Stimulated activated effector memory CD8-positive, alpha-beta T cell treated with anti-CD3 and anti-CD28 coated beads, Interleukin-12 subunit alpha, Interleukin-12 subunit beta, amount 100 ng/mL, for 72 hours (primary cell): Measurements from ENCODE around the gene MUC20.
"Not testable (repeated sequence)": the region's sequence is repeated elsewhere in the genome, so short reads cannot be mapped to it uniquely, and the experiment has no call there.

Experiments used
- ATAC-seq: fragments of 150-1000 bp; cut with Tn5 transposase; 2 replicates; pipeline ENCODE4 v1.10.0; 2021
- DNase-seq, 2 donors: peaks; one replicate each; pipeline ENCODE4 v3.0.0; 2021 to 2022; ENCODE audit warnings: low spot score in 2 of 2
- H3K27ac Mint-ChIP-seq: one replicate; pipeline ENCODE4 v1.8.0; 2022; ENCODE audit warnings: mild to moderate bottlenecking, mixed read lengths
- H3K36me3 Mint-ChIP-seq: one replicate; pipeline ENCODE4 v1.8.0; 2022; ENCODE audit warnings: mild to moderate bottlenecking, mixed read lengths
- H3K4me1 Mint-ChIP-seq: one replicate; pipeline ENCODE4 v1.8.0; 2022; ENCODE audit warnings: mixed read lengths
- H3K4me3 Mint-ChIP-seq: one replicate; pipeline ENCODE4 v1.8.0; 2022; ENCODE audit warnings: mild to moderate bottlenecking, mixed read lengths
- H3K9me3 Mint-ChIP-seq: one replicate; pipeline ENCODE4 v1.8.0; 2022; ENCODE audit warnings: mixed read lengths

Gene MUC20

DNA sequence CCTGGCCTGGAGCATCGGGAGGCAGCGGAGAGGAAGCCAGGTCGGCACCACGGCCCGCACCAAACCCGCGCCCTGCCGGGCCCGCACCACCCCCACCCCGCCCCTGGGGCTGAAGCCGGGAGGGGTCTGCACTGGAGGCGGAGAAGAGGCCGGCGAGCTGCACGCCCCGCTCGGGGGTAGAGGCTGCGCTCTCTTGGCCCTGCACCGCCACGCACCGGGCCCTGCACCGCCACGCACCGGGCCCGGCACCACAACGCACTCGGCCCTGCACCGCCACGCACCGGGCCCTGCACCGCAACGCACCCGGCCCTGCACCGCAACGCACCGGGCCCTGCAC, 41.4 kb downstream of the MUC20 start:
- no peak for ATAC-seq
- H3K36me3 Mint-ChIP-seq: peaks cover 3% of the 10 kb centered on the region
- no peak for DNase-seq
- H3K4me1 Mint-ChIP-seq: peaks cover 6% of the 10 kb centered on the region
- no peak overlapping the region for H3K4me3 Mint-ChIP-seq
- no peaks in the 10 kb centered on the region for H3K9me3 Mint-ChIP-seq
- no peak overlapping the region for H3K27ac Mint-ChIP-seq

DNA sequence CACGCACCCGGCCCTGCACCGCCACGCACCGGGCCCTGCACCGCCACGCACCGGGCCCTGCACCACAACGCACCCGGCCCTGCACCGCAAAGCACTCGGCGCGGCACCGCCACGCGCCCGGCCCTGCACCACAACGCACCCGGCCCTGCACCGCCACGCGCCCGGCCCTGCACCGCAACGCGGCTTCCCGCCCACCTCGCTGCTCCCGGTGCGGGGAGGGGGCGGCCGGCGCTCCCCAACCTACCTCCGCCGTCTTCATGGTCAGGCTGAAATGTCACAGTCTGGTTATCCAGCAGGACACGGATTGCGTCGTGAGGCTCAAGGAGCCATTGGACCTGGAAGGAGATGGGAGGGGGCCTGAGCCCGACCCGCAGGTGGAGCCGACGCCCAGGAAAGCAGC, 41.8 kb downstream of the MUC20 start:
- no peak overlapping the region for H3K4me3 Mint-ChIP-seq
- peaks cover 4% of the 10 kb centered on the region for H3K4me1 Mint-ChIP-seq
- peaks cover 7% of the 10 kb centered on the region for H3K36me3 Mint-ChIP-seq
- ATAC-seq (no peak), DNase-seq (peak in 1 of 2 donors; percentile 41)
- no peaks in the 10 kb centered on the region for H3K9me3 Mint-ChIP-seq
- H3K27ac Mint-ChIP-seq: no peak overlapping the region

DNA sequence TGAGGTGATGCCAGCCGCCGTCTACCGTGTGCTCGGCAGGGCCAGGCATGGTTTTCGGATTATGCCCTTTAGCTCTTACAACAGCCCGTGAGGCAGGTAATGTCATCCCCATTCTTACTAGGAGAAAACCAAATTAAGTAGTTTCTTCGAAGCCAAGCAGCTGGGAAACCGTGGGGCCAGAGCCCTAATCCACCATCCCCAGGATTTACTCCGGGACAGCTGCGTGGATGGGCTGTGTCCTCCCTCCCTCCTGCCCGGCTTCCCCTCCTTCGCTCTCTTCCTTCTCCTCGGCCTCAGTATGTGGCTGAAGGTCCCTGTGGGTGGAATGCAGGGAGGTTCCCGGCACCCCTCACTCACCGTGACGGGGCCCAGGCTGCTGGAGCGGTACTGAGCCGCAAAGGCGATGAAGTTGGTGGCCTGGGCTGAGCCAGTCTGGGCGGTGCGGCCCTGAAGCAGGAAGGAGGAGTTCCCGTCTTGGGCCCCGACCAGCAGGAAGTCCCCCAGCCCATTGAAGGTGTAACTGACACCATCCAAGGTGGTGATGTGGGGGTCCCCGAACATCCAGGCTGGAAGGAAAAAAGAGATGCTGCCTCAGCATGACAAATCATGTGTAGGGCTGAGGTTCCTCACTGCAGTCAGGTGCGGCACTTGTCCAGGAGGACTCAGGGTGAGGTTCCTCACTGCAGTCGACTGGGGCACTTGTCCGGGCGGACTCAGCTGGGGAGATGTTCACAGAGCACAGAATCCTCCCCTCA, 42.5 kb downstream of the MUC20 start:
- H3K4me1 Mint-ChIP-seq: no peaks in the 10 kb centered on the region
- peaks cover 13% of the 10 kb centered on the region for H3K36me3 Mint-ChIP-seq
- ATAC-seq: no peak
- no peak overlapping the region for H3K27ac Mint-ChIP-seq
- no peaks in the 10 kb centered on the region for H3K9me3 Mint-ChIP-seq
- DNase-seq: no peak
- H3K4me3 Mint-ChIP-seq: no peak overlapping the region

DNA sequence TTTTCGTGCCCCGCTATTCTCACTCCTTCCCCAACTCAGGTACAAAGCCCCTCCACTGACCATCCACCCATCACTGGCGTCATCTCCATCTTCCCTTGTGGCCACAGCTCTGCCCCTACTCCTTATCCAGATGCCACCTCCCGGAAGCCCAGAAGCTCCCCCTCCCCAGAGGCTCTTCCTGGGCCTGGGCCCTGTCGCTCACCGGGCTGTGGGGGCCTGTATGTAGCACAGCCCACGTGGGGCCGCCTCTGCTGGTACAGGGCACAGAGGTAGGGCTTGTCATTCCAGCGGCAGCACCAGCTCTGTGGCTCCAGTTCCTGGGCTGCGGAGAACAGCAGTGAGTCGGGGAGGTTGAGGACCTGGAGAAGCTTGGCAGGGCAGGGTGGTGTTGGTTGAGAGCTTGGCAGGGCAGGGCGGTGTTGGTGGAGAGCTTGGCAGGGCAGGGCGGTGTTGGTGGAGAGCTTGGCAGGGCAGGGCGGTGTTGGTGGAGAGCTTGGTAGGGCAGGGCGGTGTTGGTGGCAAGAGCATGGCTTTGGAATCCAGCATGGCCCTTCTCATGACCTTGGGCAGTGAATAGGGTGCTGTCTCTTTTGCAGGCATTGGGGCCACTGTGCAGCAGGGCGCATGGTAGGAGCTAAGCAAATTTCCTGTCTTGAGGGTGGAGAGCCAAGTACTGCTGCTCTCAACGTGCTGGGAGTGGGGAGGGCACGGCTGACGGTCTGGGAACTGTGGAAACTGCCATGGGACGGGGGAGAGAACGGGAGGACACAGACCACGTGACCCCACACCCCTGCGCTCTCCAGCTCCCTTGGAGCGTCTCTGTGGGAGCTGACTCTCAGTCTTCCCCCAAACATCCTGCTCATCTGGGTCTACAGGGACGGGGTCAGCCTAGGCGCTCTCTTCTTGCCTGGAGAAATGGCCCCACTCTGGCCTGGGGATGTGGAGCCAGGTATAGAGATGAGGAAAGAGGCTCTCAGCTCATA, 43.4 kb downstream of the MUC20 start:
- H3K36me3 Mint-ChIP-seq: peaks cover 13% of the 10 kb centered on the region
- H3K9me3 Mint-ChIP-seq: no peaks in the 10 kb centered on the region
- no peak overlapping the region for H3K4me3 Mint-ChIP-seq
- DNase-seq (peak in 1 of 2 donors; percentile 45), ATAC-seq (no peak)
- no peak overlapping the region for H3K27ac Mint-ChIP-seq
- no peaks in the 10 kb centered on the region for H3K4me1 Mint-ChIP-seq

DNA sequence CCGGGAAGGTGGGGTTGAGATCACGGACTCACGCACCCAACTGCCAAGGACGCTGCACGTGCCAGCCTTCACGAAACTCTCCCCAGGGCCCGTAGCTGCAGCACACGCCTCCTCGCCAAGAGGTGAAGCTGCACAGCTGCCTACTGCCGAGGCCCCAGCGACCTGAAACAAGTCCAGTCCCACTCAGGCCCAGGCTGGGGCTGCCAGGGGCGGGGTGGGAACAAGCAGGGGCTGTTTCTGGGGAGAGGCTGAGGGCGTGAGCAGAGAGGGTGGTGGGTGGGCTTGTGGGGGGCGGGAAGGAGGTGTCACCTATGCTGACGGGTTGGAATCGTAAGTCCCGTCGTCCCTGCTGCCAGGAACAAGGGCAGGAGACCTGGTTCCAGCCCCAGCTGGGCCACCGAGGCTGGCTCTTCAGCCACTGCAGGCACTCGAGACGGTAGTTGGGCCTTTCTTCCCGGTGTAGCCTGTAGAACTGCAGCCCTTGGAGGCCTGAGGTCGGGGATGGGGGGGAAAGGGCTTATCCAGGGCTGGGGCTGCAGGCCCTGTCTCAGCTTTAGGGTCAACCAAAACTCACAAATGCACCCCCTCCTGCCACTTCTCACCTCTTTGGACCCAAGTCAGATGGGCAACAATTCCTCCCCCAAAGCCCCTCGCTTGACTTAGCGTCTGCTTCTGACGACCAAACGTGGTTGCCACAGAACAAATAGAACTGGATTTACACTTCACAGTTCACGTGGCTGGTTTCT, 44.4 kb downstream of the MUC20 start:
- no peaks in the 10 kb centered on the region for H3K9me3 Mint-ChIP-seq
- ATAC-seq: no peak
- no peaks in the 10 kb centered on the region for H3K4me1 Mint-ChIP-seq
- H3K4me3 Mint-ChIP-seq: no peak overlapping the region
- no peak for DNase-seq
- H3K27ac Mint-ChIP-seq: no peak overlapping the region
- peaks cover 14% of the 10 kb centered on the region for H3K36me3 Mint-ChIP-seq

DNA sequence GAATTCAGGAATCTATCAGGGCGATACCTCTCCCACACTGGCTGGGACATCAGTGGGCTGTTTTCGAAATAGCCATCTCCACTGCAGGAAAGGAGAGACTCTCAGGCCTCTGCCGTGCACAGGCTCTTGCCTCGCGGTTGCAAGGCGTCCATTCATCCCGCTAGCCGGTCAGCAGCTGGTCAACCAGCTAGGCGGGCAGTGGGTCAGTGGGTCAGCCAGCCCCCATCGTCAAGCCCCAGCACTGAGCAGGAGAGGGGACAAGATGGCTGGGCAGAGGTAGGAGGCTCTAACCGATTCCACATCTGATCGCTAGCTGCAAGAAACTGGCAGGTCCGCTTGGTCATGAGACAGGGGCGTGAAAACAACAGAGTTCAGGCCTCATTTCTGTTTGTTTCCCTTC, 45.9 kb downstream of the MUC20 start:
- ATAC-seq (no peak), DNase-seq (peak in 1 of 2 donors; percentile 40)
- no peak overlapping the region for H3K27ac Mint-ChIP-seq
- H3K4me1 Mint-ChIP-seq: no peaks in the 10 kb centered on the region
- H3K36me3 Mint-ChIP-seq: peaks cover 28% of the 10 kb centered on the region
- no peak overlapping the region for H3K4me3 Mint-ChIP-seq
- H3K9me3 Mint-ChIP-seq: no peaks in the 10 kb centered on the region

DNA sequence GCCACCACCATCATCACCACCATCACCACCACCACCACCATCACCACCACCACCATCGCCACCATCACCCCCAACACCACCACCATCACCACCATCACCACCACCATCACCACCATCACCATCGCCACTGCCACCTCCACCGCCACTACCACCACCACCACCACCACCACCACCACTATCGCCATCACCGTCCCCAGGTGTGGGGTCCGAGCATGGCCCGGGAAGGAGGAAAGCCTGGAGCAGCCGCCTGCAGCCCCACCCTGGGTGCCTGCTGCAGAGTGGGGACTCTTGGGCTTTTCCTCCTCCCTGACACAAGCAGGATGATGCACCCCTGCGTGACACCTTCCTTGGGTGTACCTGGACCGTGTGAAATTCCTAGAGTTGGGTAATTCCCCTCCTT, 47.0 kb downstream of the MUC20 start:
- Mint-ChIP-seq H3K4me3 (no peak overlapping the region), H3K9me3 (no peaks in the 10 kb centered on the region), H3K36me3 (peaks cover 39% of the 10 kb centered on the region), H3K4me1 (no peaks in the 10 kb centered on the region), H3K27ac (peak overlapping the region; percentile 70)
- DNase-seq (no peak), ATAC-seq (no peak)

DNA sequence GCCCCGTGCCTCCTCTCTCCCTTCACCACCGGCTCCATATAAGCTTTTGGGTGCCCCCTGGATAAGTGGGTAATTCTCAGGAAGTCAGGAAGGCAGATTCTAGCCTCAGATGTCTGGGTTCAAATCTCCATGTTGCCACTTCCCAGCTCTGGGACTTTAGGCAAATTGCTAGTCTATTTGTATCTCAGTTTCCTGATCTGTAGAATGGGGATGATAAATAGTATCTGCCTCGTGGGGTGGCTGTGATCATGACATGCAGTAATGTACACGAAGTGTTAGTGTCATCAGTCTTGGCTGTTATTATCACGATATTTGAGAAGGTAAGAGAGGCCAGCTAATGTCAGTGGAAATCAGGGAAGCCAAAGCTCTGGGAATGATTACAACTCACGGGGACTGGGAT, 47.6 kb downstream of the MUC20 start:
- Mint-ChIP-seq H3K4me1 (no peaks in the 10 kb centered on the region), H3K27ac (no peak overlapping the region), H3K9me3 (no peaks in the 10 kb centered on the region)

DNA sequence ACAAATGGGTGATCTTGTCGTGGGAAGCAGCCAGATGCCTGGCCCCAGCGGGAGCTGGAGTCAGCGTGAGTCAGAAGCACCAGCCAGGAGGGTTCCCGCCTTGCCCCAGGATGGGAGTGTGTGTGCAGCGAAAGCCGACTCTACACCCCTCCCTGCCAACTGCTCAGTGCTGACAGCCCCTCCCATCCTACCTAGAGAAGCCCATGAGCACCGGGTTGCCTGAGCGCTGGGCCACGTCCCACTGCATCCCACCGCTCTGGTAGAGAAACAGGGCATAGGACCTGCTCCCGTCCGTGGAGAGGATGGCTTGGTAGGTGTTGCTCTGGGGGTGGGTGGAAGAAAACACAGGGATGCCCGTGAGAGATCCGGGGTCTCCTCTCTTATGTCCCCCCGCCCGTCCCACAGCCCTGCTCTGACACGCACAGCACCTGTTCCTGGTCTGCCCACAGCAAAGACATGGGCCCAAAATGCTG, 48.1 kb downstream of the MUC20 start:
- Mint-ChIP-seq H3K27ac (no peak overlapping the region), H3K4me1 (no peaks in the 10 kb centered on the region), H3K9me3 (no peaks in the 10 kb centered on the region), H3K36me3 (peaks cover 44% of the 10 kb centered on the region), H3K4me3 (no peak overlapping the region)
- no peak for ATAC-seq
- DNase-seq: no peak

More for the DNA sequence above, 47.6 kb downstream of the MUC20 start:
- H3K4me3 Mint-ChIP-seq: no peak overlapping the region
- no peak for DNase-seq
- ATAC-seq: no peak
- H3K36me3 Mint-ChIP-seq: peaks cover 44% of the 10 kb centered on the region

DNA sequence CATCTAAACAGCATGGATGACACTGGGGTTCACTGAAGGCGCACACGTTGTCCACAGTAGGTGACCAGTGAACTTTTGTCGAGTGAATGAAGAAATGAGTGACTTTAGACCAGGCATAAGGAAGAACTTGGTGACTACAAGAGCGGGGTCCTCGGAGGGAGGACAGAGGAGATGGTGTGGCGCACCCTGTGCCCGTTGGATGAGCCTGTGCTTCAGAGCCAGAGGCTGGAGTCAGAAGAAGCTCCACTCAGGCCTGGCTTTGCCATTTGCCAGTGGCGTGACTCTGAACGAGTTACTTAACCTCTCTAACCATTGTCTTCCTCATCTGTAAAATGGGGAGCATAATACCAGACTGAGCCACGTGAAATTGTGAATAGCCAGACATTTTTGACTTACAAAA, 48.8 kb downstream of the MUC20 start:
- Mint-ChIP-seq H3K27ac (no peak overlapping the region), H3K4me1 (no peaks in the 10 kb centered on the region), H3K4me3 (no peak overlapping the region), H3K36me3 (peaks cover 44% of the 10 kb centered on the region), H3K9me3 (no peaks in the 10 kb centered on the region)
- no peak for ATAC-seq
- peak in 1 of 2 donors; percentile 47 for DNase-seq

DNA sequence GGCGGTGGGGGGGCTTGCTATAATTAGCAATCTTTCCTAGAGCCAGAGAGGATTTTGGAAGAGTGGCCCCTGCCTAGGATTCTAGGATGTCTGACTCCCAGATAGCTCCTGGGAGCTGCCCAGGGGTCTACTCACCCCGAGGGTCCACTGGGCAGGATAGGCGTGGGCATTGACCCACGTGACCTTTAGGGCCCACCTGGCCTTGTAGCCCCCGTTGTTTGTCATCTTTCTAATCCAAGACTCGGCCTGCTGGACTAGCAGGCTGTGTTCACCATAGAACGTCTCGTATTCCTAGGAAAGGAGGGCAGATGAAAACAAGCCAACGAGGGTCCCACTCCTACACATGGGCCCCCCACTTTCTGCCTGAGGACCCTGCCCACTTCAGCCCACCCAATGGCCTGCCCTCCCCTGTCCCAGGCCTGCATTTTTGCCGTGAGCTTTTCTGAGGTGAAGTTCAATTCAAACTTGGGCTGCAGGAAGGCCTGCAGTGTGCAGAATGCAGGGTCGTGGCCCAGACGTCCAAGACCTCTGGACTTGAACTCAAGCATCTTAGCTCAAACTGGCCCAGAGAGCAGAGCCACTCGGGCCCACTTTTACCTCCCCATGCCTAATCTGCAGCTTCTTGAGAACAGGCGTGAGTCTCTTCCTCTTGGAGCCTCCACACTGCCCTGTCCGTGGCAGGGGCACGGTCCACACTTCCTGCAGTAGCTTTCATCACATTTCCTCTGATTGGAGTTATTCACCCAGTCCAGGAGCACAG, 49.5 kb downstream of the MUC20 start:
- Mint-ChIP-seq H3K36me3 (peaks cover 44% of the 10 kb centered on the region), H3K27ac (no peak overlapping the region), H3K4me3 (no peak overlapping the region), H3K4me1 (no peaks in the 10 kb centered on the region), H3K9me3 (no peaks in the 10 kb centered on the region)
- peak in 1 of 2 donors; percentile 58 for DNase-seq
- peak; percentile 43 for ATAC-seq

DNA sequence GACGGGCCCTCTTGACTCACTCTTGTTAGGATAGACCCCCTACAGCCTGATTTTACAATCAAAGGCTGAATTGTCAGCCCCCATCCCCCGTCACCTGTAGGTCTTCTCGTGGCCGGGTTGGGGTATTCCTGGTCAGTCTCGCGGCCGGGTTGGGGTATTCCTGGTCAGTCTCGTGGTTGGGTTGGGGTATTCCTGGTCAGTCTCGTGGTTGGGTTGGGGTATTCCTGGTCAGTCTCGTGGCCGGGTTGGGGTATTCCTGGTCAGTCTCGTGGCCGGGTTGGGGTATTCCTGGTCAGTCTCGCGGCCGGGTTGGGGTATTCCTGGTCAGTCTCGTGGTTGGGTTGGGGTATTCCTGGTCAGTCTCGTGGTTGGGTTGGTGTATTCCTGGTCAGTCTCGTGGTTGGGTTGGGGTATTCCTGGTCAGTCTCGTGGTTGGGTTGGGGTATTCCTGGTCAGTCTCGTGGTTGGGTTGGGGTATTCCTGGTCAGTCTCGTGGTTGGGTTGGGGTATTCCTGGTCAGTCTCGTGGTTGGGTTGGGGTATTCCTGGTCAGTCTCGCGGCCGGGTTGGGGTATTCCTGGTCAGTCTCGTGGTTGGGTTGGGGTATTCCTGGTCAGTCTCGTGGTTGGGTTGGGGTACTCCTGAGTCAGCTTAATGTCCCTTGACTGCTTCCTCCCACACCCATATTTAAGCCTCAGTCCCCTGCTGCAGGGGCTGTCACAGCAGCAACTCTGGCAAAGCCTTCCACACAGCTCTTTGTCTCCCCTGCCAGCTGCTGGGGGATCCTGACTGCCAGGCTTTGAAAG, 50.3 kb downstream of the MUC20 start:
- DNase-seq (peak in 1 of 2 donors; percentile 54), ATAC-seq (peak; percentile 50)
- peaks cover 44% of the 10 kb centered on the region for H3K36me3 Mint-ChIP-seq
- H3K9me3 Mint-ChIP-seq, H3K4me1 Mint-ChIP-seq, H3K4me3 Mint-ChIP-seq: not testable (repeated sequence)
- peak overlapping the region; percentile 91 for H3K27ac Mint-ChIP-seq

DNA sequence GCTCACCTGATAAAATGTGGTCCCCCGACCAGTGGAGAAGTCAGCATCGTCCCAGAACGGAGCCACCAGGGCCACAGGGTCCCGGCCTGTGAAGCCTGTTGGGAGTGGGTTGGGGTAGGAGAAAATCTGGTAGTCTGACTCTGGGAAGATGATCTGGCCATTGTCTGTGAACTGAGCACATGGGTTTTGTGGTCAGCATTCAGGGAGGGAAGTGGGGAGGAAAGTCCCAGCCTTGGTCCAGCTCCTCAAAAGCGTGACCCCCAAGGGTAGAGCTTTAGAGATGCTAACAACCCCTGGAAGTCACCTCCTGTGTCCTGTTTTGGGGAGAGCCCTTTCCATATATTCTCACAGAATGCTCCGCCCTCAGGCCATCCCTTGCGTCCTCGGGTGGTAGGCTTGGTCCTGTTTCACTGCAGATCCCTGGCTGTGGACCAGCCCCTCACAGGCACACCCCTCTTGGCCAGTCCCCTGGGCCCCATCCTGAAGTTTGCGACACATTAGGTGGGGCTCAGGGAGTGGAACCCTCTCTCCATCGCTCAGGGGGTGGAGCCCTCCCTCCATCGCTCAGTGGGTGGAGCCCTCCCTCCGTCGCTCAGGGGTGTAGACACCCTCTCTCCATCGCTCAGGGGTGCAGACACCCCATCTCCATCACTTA, 51.0 kb downstream of the MUC20 start:
- Mint-ChIP-seq H3K9me3 (no peaks in the 10 kb centered on the region), H3K4me1 (no peaks in the 10 kb centered on the region), H3K27ac (peak overlapping the region; percentile 91), H3K4me3 (no peak overlapping the region), H3K36me3 (peaks cover 44% of the 10 kb centered on the region)
- DNase-seq (peak in 1 of 2 donors; percentile 53), ATAC-seq (no peak)
